Tibial nerve (tissue), 4 donors: ENCODE results near the gene B3GAT1. TPM values are rescaled to one million over a fixed set of nuclear protein-coding genes. Genes with fewer than 3 reads are reported as not detected.

Experiments
- DNase-seq, 2 donors: peaks; one replicate each; pipeline ENCODE4 v3.0.0-alpha.2; 2019; ENCODE audit warnings: low spot score in 2 of 2
- H3K27ac ChIP-seq, 4 donors: fragments of 200-600 bp; sonication (generic) in 3 of 4; one replicate each; pipeline ENCODE4 v1.5.1; 2017 to 2019; ENCODE audit warnings: mild to moderate bottlenecking in 1 of 4
- H3K27me3 ChIP-seq, 2 donors: fragments of 200-600 bp; sonication (generic) in 1 of 2; one replicate each; pipeline versions ENCODE4 v1.5.1 to v1.6.0; 2017 to 2019
- H3K36me3 ChIP-seq, 3 donors: fragments of 200-600 bp; sonication (generic); one replicate each; pipeline ENCODE4 v1.5.1; 2018 to 2019
- H3K4me1 ChIP-seq, 4 donors: fragments of 200-600 bp; sonication (generic) in 3 of 4; one replicate each; pipeline ENCODE4 v1.5.1; 2017 to 2019
- H3K4me3 ChIP-seq, 4 donors: fragments of 200-600 bp; sonication (generic) in 3 of 4; one replicate each; pipeline ENCODE4 v1.5.1; 2017 to 2019; ENCODE audit warnings: mild to moderate bottlenecking in 1 of 4, moderate library complexity in 1 of 4
- H3K9me3 ChIP-seq, 4 donors: fragments of 200-600 bp; sonication (generic) in 3 of 4; one replicate each; pipeline ENCODE4 v1.5.1; 2017 to 2019
- CTCF ChIP-seq, 5 experiments: fragments of 200-600 bp in 3 of 5; fragments of 450-650 bp in 2 of 5; sonication (generic) in 3 of 5; IDR thresholded peaks; one replicate each; pipeline ENCODE4 v1.5.1; 2016 to 2019; ENCODE audit warnings: antibody characterized with exemption in 5 of 5, mild to moderate bottlenecking in 3 of 5, moderate library complexity in 2 of 5
- EP300 ChIP-seq, 2 donors: sonication (generic); formaldehyde crosslinking; IDR thresholded peaks; one replicate each; pipeline ENCODE4 v1.6.1; 2017; ENCODE audit warnings: antibody characterized with exemption in 2 of 2, mild to moderate bottlenecking in 1 of 2
- POLR2A ChIP-seq, 2 donors: fragments of 450-650 bp; IDR thresholded peaks; one replicate each; pipeline ENCODE4 v1.6.1; 2017; ENCODE audit warnings: antibody characterized with exemption in 2 of 2, mild to moderate bottlenecking in 2 of 2, moderate library complexity in 2 of 2
- WGBS, 2 donors: methylation state at CpG; one replicate each; pipeline ENCODE4 v1.1.5; 2018; 5-methylcytosine and 5-hydroxymethylcytosine counted together
- total RNA-seq, 4 donors: library from RNA; depleted of rRNA; stranded (reverse); fragments of >200 nt; gene quantifications; one replicate each; pipeline ENCODE4 v1.1.0, GENCODE V29; 2016

Gene B3GAT1
- total RNA-seq, 4 donors from 2014 or later, result 6.6 to 18.0 (median 9.1) TPM

GRCh38 chr11:134441706-134442105 is 29.7 kb upstream of the B3GAT1 start:
- DNase-seq, result no peak
- WGBS, 2 donors, result 82 to 84% methylated on average over 4 of the region's 4 CpGs
- TF ChIP-seq EP300 (IDR thresholded peaks at IDR 0.05) (no peak), CTCF (IDR thresholded peaks at IDR 0.05) (no peak), POLR2A (IDR thresholded peaks at IDR 0.05) (no peak)

DNA sequence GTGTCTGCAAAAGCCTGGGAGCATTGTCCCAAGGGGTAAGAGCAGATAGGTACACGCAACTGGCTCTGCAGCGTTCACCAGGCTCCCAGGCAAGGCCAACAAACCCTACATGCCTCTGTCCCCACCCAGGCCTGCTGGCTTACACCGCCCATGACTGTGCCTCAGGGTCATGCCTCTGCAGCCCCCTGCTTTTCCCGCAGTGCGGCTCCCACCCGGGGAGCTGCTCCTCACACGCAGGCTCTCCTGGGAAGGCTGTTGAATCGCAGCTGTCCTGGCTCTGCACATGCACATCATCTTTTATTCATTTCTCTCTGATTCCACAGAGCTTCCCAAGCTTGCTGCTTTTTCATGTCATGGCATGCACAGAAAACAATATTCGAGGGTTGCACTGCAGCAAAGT is 29.2 kb upstream of the B3GAT1 start:
- H3K4me3 ChIP-seq, result no peak overlapping the region
- H3K9me3 ChIP-seq, result no peaks in the 10 kb centered on the region
- no peak overlapping the region for H3K27ac ChIP-seq
- H3K27me3 ChIP-seq, result no peaks in the 10 kb centered on the region
- WGBS, 2 donors, result 63 to 68% methylated on average over 9 of the region's 9 CpGs
- DNase-seq, result no peak
- no peaks in the 10 kb centered on the region for H3K4me1 ChIP-seq
- TF ChIP-seq EP300 (IDR thresholded peaks at IDR 0.05), result no peak
- TF ChIP-seq POLR2A (IDR thresholded peaks at IDR 0.05), result no peak
- no peak for TF ChIP-seq CTCF (IDR thresholded peaks at IDR 0.05)
- no peaks in the 10 kb centered on the region for H3K36me3 ChIP-seq

More at GRCh38 chr11:134441706-134442105, 29.7 kb upstream of the B3GAT1 start:
- Histone ChIP-seq H3K27ac (no peak overlapping the region), H3K9me3 (no peaks in the 10 kb centered on the region), H3K4me1 (no peaks in the 10 kb centered on the region), H3K4me3 (no peak overlapping the region), H3K36me3 (no peaks in the 10 kb centered on the region), H3K27me3 (no peaks in the 10 kb centered on the region)

DNA sequence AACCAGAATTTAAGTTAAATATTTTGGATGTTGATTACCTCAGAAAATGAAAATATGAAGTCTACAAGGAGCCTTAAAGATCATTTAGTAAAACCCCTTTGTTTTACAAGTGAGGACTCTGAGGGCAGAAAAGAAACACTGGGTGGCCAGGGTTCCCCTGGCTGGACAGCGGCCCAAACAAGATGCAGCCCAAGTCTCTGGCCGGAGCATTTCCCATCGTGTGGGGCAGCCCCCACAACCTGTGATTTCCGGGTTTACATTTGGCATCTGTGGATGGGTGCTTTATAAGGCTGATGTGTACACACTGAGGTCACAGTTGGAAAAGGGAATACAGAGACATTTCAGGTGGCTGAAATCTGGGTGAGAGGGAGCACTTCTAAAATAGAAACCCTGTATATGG is 28.8 kb upstream of the B3GAT1 start:
- no peaks in the 10 kb centered on the region for H3K9me3 ChIP-seq
- WGBS, 2 donors, result 71 to 72% methylated on average over 4 of the region's 4 CpGs
- no peaks in the 10 kb centered on the region for H3K4me1 ChIP-seq
- TF ChIP-seq CTCF (IDR thresholded peaks at IDR 0.05) (no peak), EP300 (IDR thresholded peaks at IDR 0.05) (no peak), POLR2A (IDR thresholded peaks at IDR 0.05) (no peak)
- no peaks in the 10 kb centered on the region for H3K36me3 ChIP-seq
- no peaks in the 10 kb centered on the region for H3K27me3 ChIP-seq
- DNase-seq, result no peak
- H3K4me3 ChIP-seq, result no peak overlapping the region
- H3K27ac ChIP-seq, result no peak overlapping the region

GRCh38 chr11:134438542-134439537 is 26.8 kb upstream of the B3GAT1 start:
- DNase-seq, result no peak
- no peaks in the 10 kb centered on the region for H3K4me1 ChIP-seq
- no peak overlapping the region for H3K27ac ChIP-seq
- no peaks in the 10 kb centered on the region for H3K27me3 ChIP-seq
- H3K4me3 ChIP-seq, result no peak overlapping the region
- no peaks in the 10 kb centered on the region for H3K36me3 ChIP-seq
- 70 to 73% methylated on average over 18 to 20 of the region's 21 CpGs for WGBS, 2 donors
- H3K9me3 ChIP-seq, result no peaks in the 10 kb centered on the region
- no peak for TF ChIP-seq POLR2A (IDR thresholded peaks at IDR 0.05)
- TF ChIP-seq EP300 (IDR thresholded peaks at IDR 0.05), result no peak
- TF ChIP-seq CTCF (IDR thresholded peaks at IDR 0.05), result no peak

GRCh38 chr11:134437821-134438220 is 25.8 kb upstream of the B3GAT1 start:
- Histone ChIP-seq H3K27ac (no peak overlapping the region), H3K27me3 (no peaks in the 10 kb centered on the region), H3K4me3 (no peak overlapping the region), H3K9me3 (no peaks in the 10 kb centered on the region), H3K36me3 (no peaks in the 10 kb centered on the region), H3K4me1 (peaks cover 0 to 6% (median 0%) of the 10 kb centered on the region in 4 donors)
- no peak for TF ChIP-seq EP300 (IDR thresholded peaks at IDR 0.05)
- no peak for TF ChIP-seq POLR2A (IDR thresholded peaks at IDR 0.05)
- TF ChIP-seq CTCF (IDR thresholded peaks at IDR 0.05), result no peak
- 76 to 80% methylated on average over 9 of the region's 9 CpGs for WGBS, 2 donors
- no peak for DNase-seq
